Measurements from ENCODE around the gene POU2AF1.
"Not testable (repeated sequence)": the region's sequence is repeated elsewhere in the genome, so short reads cannot be mapped to it uniquely, and the experiment has no call there.

POU2AF1 gene

GRCh38 chr11:111339758-111340388 is 39.2 kb downstream of the POU2AF1 start:
- no peak for DNase-seq

DNA sequence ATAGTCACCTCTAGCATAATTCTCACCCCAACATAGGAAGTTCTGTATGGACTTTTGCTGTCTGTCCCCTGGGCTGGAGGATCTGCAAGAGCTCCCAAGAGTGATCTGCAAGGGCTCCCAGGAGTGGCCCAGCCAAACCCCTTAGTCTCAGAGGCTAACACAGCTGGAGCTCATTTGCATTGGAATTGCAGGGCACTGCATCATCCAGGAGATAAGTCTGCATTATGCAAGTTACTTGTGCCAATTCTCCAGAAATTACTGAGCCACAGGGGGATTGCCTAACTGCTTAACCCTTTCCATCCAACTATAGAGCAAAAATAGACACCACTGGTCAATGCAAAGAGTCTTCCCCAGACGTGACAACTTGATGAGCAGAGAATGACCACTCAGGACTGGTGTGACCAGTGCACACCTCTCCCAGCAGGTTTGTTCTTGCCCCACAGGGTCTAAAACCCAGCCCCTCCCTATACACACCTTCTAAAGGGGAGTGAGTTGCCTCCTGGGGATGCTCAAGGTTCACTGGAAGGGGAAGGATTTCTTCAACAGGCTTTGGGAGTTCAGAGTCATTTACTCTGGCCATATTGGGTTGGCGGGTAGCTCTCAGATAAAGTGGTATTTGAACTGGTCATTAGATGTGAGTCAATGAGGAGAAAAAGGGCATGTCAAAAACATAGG is 42.4 kb downstream of the POU2AF1 start:
- DNase-seq: no peak

DNA sequence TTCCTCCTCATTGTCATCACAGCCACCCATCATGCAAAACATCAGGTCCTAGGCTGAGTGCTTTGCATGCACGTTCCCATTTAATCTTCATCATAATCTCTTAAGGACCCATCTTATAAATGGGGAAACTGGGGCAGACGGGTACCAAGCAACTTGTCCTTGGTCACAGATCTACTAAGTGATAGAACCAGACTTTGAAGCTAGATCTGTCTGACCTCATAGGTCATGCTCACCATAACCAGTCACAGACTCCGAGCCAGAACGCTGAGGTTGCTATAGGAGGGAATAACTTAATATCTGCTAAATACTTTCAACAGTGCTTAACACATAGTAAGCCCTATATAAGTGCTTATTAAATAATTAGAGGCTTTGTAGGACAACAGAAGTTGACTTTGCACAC is 43.0 kb downstream of the POU2AF1 start:
- DNase-seq: no peak

DNA sequence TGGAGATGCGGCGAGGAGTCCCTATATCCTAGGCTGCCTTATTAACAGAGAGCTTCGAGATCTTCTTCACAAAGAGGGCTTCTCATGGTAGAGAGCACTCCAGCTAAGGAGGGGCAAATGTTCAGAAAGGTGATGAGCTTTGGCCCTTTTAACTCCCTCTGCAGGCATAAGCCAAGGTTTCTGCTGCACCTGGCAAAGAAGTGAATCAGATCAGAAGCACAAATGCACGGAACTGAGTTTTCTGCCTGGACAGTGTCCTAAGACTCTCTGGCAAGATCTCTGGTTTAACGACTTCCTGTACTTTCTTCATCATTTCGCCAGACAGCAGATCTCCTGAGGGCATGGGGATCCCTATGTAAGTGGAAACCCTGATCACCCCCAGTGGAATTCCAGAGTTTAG is 43.5 kb downstream of the POU2AF1 start:
- no peak for DNase-seq

DNA sequence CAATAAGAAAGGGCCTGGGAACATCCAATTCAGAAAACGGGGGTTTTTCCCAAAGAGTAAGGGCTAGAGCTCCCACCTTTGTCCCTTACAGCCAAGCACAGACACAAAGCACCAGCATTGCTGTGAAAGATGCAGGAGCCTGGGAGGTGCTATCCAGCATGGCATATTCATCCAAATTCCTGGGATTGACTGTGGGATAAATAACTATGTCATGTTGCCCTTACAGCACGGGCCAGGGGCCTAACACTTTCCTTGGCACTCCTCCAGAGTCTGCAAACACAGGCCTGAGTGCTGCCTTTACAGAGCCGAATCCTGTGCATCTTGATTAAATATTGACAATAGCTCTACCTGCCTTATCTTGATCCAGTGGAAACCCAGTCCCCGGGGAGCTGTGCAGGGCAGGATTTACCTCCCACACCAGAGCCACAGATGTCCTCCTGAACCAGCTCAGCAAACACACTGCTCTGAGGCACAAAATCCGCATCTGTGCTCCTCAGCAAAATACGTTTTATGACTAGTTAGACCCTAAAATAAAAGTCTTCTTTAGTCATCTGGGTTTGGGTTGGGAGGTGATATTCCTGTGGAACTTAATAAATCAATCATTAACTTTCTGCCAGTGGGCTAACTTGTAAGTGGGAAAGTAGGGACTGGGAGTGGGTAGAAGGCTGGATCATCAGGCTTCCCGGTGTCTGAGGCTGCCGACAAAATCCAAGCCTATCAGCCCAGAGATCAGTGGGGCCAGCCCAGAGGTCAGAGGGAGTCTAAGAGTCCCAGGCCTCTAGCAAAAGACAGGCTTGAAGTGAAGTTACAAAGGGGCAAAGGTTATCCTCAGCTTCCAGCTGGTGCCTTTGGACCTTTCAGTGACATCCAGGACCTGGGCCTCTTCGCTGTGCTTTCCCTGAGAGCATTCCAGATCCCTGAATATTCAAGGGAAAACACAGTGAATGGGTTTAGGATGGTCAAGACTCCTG is 44.3 kb downstream of the POU2AF1 start:
- no peak for DNase-seq

GRCh38 chr11:111331711-111332479 is 47.2 kb downstream of the POU2AF1 start:
- no peak for DNase-seq

DNA sequence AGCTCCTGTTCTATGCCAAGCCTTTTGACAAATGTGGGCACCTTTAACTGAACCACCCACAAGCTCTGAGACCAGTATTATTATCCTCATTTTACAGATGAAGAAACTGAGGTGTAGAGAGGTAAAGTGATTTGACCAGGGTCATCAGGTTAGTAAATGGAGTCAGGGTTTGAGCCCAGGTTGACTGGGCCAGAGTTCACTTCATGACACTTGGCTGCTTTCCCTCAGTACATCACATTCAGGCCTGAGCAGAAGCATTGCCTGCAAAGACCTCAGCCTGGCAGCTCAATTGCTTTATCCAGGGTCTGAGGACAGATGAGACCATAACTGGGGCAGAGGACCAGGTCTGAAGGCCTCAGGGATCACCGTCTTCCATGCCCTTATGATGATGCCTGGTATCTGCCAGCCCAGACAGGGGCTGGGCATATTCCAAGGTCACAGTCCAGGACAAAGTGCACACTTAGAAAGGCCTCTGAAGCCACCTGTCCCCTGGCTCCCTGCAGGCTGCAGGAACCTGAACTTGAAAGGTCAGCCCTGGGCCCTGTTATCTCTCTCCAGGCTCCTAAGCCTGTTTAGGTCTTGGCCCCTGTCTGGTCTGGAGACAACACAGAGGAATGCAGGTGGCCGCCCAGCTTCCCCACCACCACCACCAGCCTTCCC is 48.7 kb downstream of the POU2AF1 start:
- DNase-seq: no peak

DNA sequence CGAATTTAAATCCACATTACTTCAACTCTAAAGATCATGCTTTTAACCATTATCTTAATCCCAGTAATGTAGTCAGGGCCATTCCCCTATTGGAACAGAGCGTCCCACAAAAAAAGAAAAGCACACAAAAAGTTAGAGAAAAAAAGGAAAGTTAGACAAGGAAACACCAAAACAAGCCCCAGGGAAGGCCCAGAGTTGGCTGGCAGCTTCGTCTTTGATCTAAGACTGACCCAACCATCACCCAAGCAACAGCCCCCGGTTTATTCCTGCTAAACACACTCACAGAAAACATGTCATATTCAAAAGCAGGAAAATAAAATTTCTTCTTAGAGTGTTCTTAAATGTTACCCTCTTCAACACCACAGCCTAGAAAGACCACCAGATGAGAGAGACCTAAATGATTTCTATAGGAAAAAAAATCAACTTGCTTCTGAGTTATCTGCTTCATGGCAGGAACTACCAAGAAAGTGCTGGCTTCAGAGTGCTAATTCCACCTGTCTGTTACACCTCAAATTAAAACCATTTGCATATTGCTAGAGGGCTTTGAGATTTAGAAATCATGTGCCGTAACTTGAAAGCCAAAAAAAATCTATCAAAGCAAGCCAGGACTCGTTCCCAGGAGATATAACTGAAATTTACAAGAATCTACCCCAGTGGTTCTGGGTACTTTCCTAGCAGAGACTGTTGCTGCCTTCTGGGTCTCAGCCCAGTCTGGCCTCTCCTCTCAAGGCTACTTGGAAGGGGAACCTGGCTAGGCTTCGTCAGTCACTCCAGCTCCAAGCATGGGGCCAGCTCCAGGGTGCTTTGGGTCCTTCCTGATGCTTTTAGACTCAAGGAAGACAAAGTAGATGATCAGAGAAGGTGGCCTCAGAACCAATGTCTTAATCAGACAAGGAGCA is 49.5 kb downstream of the POU2AF1 start:
- no peak for DNase-seq

- no peak for DNase-seq
Observed at GRCh38 chr11:111327908-111328624, 51.0 kb downstream of the POU2AF1 start.

GRCh38 chr11:111326824-111327223 is 52.3 kb downstream of the POU2AF1 start:
- no peak for DNase-seq

- no peak for DNase-seq
Observed at GRCh38 chr11:111325259-111325658, 53.8 kb downstream of the POU2AF1 start.

- no peak for DNase-seq
Observed at GRCh38 chr11:111324277-111324720, 54.8 kb downstream of the POU2AF1 start.

GRCh38 chr11:111322534-111322933 is 56.5 kb downstream of the POU2AF1 start:
- DNase-seq: no peak

DNA sequence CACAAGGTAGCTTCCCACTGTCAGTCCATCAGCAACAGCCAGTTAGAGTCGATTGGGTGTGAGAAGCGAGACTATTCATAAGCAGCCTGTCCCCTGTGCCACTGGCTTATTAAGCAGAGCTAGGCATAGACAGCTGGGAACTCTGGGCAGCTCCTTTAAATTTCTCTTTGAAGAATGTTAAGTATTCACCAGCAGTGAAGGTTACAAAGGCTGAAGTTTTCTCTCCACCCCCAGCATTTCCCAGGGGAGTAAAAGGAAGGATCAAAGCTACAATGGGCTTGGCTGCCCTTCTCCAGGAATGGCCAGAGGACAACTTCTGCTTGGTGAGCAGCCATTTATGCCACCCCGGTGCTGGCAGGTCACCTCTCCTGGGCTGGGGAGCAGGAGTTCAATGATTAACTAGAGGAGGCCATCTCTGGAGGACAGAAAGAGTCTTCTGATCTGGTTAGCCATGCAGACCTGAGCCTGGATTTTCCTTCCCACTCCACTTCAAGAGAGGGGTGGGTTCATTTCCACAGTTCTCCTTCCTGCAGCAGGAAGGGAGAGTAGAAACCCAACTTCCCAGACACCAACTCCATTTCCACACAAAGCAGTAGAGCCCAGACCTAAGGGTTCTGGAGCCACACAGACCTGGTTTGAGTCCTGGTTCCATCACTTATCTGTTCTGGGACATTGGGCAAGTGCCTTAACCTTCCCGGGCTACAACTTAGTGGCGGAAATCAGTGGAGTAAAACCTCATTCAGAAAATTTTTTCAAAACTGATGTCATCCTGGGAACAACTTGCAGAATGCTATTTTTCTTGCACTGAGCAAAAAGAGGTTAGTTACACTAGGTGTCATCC is 58.1 kb downstream of the POU2AF1 start:
- DNase-seq: no peak

DNA sequence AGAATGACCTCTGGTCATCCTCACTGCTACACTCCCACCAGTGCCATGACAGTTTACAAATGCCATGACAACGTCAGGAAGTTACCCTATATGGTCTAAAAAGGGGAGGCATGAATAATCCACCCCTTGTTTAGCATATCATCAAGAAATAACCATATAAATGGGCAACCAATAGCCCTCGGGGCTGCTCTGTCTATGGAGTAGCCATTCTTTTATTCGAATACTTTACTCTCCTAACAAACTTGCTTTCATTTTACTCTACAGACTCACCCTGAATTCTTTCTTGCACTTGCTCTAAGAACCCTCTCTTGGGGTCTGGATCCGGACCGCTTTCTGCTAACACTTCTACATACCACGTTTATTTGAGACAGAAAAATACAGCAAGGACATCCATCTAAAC is 58.9 kb downstream of the POU2AF1 start:
- not testable (repeated sequence) for DNase-seq

GRCh38 chr11:111319296-111319695 is 59.8 kb downstream of the POU2AF1 start:
- DNase-seq: no peak

GRCh38 chr11:111312076-111312475 is 67.0 kb downstream of the POU2AF1 start:
- DNase-seq: no peak

DNA sequence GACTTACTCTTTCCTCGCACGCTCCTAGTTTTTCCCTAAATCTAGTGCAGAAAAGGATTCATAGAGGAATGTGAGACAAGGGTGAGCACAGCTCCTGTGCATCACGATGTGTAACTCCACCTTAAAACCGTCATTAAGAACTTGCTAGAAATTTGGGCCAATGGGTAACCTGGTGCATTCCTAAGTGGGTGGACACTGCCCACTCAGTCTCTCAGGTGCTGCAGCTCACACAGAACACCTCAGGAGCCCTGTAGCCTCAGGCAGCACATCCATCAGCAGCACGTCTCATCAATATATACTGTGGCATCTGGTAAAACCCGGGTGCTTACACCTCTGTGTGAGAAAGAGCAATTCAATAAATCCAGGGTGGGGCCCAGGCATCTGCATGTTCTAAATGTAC is 68.4 kb downstream of the POU2AF1 start:
- DNase-seq: no peak

DNA sequence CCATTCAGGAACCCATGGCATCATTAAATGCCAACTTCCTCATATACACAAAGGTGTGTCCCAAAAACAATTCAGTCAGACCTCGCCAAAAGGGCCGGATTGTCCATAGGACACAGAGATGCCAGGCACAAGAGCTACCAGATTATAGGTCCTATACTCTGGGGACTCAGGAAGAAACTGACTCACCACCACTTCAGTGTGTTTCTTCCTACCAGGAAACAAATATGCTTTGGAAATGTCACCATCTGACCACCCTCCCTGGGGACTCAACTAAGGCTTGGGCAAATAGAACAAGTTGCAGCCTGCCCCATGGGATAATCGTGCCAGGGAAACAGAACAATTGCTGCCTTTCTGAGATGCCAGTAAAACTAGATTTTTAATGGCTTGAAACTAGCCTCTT is 69.0 kb downstream of the POU2AF1 start:
- DNase-seq: no peak
